Measurements from ENCODE around the gene SORL1. TPM values are rescaled to one million over a fixed set of nuclear protein-coding genes. Genes with fewer than 3 reads are reported as not detected.
A peak's percentile ranks its signal among the peaks of the same experiment; 100 is the strongest.

Gene SORL1
- total RNA-seq, 1 experiment from 2014 or later = 68.3 TPM

GRCh38 chr11:121550247-121551030 lies 98.3 kb downstream of the SORL1 start:
- Histone ChIP-seq H3T11ph (ENCODE audit: low read length) (no peak overlapping the region), H2BK15ac (ENCODE audit: low read depth, low read length) (no peak overlapping the region), H3K9me3 (ENCODE audit: control insufficient read depth, low read depth, low read length) (no peaks in the 10 kb centered on the region), H2BK5ac (ENCODE audit: insufficient read length, low read length) (no peak overlapping the region), H3K4me2 (ENCODE audit: insufficient read depth, insufficient read length, low read length) (no peak overlapping the region), H3K4ac (ENCODE audit: low read depth, low read length) (no peak overlapping the region), H3K4me1 (ENCODE audit: insufficient read depth, low read length) (no peaks in the 10 kb centered on the region), H3K27ac (ENCODE audit: insufficient read length, low read depth, low read length) (no peak overlapping the region), H2AFZ (ENCODE audit: low read length) (no peak overlapping the region), H3K14ac (ENCODE audit: insufficient read depth, low read length) (no peak overlapping the region), H3K79me1 (ENCODE audit: insufficient read depth, low read depth, low read length, poor library complexity, severe bottlenecking) (no peaks in the 10 kb centered on the region), H3K79me2 (ENCODE audit: insufficient read depth, low read length) (no peaks in the 10 kb centered on the region), H4K91ac (ENCODE audit: insufficient read length, low read depth, low read length) (no peak overlapping the region), H3K27me3 (ENCODE audit: insufficient read depth, low read length) (no peaks in the 10 kb centered on the region), H4K20me1 (ENCODE audit: control insufficient read depth, insufficient read depth, insufficient read length) (no peaks in the 10 kb centered on the region), H2BK120ac (ENCODE audit: low read depth, low read length, poor library complexity, severe bottlenecking) (no peak overlapping the region), H3K9ac (ENCODE audit: extremely low read depth, insufficient read length, low read length) (no peak overlapping the region), H3K23ac (ENCODE audit: insufficient read length, low read depth, low read length) (no peak overlapping the region), H4K8ac (replicated peaks; ENCODE audit: insufficient read length, low read depth, low read length) (no peak overlapping the region), H3K18ac (ENCODE audit: insufficient read length, low read depth, low read length) (no peak overlapping the region), H3K56ac (ENCODE audit: insufficient read length, low read depth, low read length) (no peak overlapping the region), H2AK5ac (ENCODE audit: insufficient read length, low read length) (no peak overlapping the region), H3K23me2 (ENCODE audit: insufficient read length, low read depth, low read length, poor library complexity, severe bottlenecking) (no peaks in the 10 kb centered on the region), H2BK12ac (ENCODE audit: insufficient read length, low read depth, low read length) (no peak overlapping the region), H4K5ac (ENCODE audit: insufficient read length, low read depth, low read length) (no peak overlapping the region), H2BK20ac (ENCODE audit: low read depth, low read length, poor library complexity, severe bottlenecking) (no peak overlapping the region)
- Mint-ChIP-seq H3K27ac (peak overlapping the region in 2 of 3 experiments; percentile 6 to 11; a peak in 3 of 7 replicates), H3K36me3 (ENCODE audit: insufficient read depth in 1 of 3, low read depth in 3 of 3) (peaks cover 20 to 66% (median 43%) of the 10 kb centered on the region in 3 experiments; a peak in 6 of 7 replicates), H3K4me3 (no peak overlapping the region), H3K4me1 (peaks cover 15 to 17% of the 10 kb centered on the region in 2 experiments), H3K9me3 (no peaks in the 10 kb centered on the region), H3K27me3 (ENCODE audit: low read depth) (no peaks in the 10 kb centered on the region)
- WGBS (ENCODE audit: extremely low coverage, insufficient read length, low lambda C conversion rate) = no CpG with 5 or more reads among the region's 10 CpGs
- no peak for DNase-seq
- TF ChIP-seq CTCF (conservative IDR thresholded peaks at IDR 0.05) = no peak

All from H9 (cell line).